Spleen (tissue), 11 donors: ENCODE data around the gene TMEM54. TPM values are rescaled to one million over a fixed set of nuclear protein-coding genes. Genes with fewer than 3 reads are reported as not detected.

Source experiments
- DNase-seq: peaks from one replicate; pipeline ENCODE4 v3.0.0-alpha.2; 2020
- H3K27ac ChIP-seq, 8 donors: fragments of 200-600 bp; sonication (generic) in 7 of 8; 1 replicate in 4 of 8; 2 replicates in 4 of 8; pipeline versions ENCODE4 v1.5.0 to v1.8.0; 2016 to 2021; ENCODE audit warnings: inconsistent platforms in 4 of 8, mild to moderate bottlenecking in 4 of 8, moderate library complexity in 1 of 8
- H3K27me3 ChIP-seq, 7 donors: fragments of 200-600 bp; sonication (generic) in 6 of 7; replicated peaks in 1 of 7; 1 replicate in 4 of 7; 2 replicates in 3 of 7; pipeline versions ENCODE4 v1.5.0 to v1.8.0; 2016 to 2021; ENCODE audit warnings: inconsistent platforms in 3 of 7, mild to moderate bottlenecking in 1 of 7
- H3K36me3 ChIP-seq, 6 donors: fragments of 200-600 bp; sonication (generic) in 5 of 6; 1 replicate in 4 of 6; 2 replicates in 2 of 6; pipeline versions ENCODE4 v1.5.0 to v1.8.0; 2016 to 2021; ENCODE audit warnings: inconsistent platforms in 2 of 6
- H3K4me1 ChIP-seq, 6 donors: fragments of 200-600 bp; sonication (generic) in 5 of 6; 1 replicate in 3 of 6; 2 replicates in 3 of 6; pipeline versions ENCODE4 v1.5.0 to v1.8.0; 2016 to 2021; ENCODE audit warnings: inconsistent platforms in 3 of 6
- H3K4me3 ChIP-seq, 8 donors: fragments of 200-600 bp; sonication (generic) in 7 of 8; 1 replicate in 4 of 8; 2 replicates in 4 of 8; pipeline versions ENCODE4 v1.5.0 to v1.8.0; 2016 to 2021; ENCODE audit warnings: inconsistent platforms in 4 of 8, mild to moderate bottlenecking in 4 of 8, moderate library complexity in 2 of 8
- H3K9me3 ChIP-seq, 8 donors: fragments of 200-600 bp; sonication (generic) in 7 of 8; 1 replicate in 4 of 8; 2 replicates in 4 of 8; pipeline versions ENCODE4 v1.5.0 to v1.8.0; 2016 to 2021; ENCODE audit warnings: inconsistent platforms in 4 of 8
- CTCF ChIP-seq, 11 experiments: fragments of 200-600 bp in 7 of 11; fragments of 450-650 bp in 4 of 11; sonication (generic) in 4 of 11; IDR thresholded peaks in 8 of 11; conservative IDR thresholded peaks in 3 of 11; 1 replicate in 7 of 11; 2 replicates in 4 of 11; pipeline versions ENCODE4 v1.4.0 to v1.8.0; 2016 to 2021; ENCODE audit warnings: antibody characterized with exemption in 11 of 11, inconsistent platforms in 4 of 11, mild to moderate bottlenecking in 1 of 11
- POLR2A ChIP-seq, 3 donors: fragments of 450-650 bp; IDR thresholded peaks; one replicate each; pipeline ENCODE4 v1.5.1; 2017; ENCODE audit warnings: antibody characterized with exemption in 3 of 3, mild to moderate bottlenecking in 1 of 3
- POLR2AphosphoS5 ChIP-seq, 3 donors: sonication (generic); formaldehyde crosslinking; IDR thresholded peaks; one replicate each; pipeline ENCODE4 v1.5.1; 2017; ENCODE audit warnings: antibody characterized with exemption in 3 of 3
- WGBS, 5 donors: extraction: QIAGEN DNeasy Blood & Tissue Kit in 3 of 5; methylation state at CpG; one replicate each; pipeline versions ENCODE4 v1.1.5 to v1.1.7; 2013 to 2018; 5-methylcytosine and 5-hydroxymethylcytosine counted together
- intact Hi-C: fragments of 100-400 bp; cut with DNase I; formaldehyde crosslinking; loops from one replicate; pipeline ENCODE4 v1.15.0; 2023; ENCODE audit warnings: low total_unique reads
- polyA plus RNA-seq, 3 donors: library from polyadenylated mRNA; stranded (reverse); fragments of 200-250 nt; gene quantifications; one replicate each; pipeline ENCODE4 v1.2.1, GENCODE V29; 2013
- total RNA-seq, 7 donors: library from RNA; depleted of rRNA in 3 of 7; stranded (reverse); fragments of >200 nt in 3 of 7; fragmentation: NEBNext Ultra II Directional in 4 of 7; extraction: Animal tissue kit (Norgen Biotek cat#: 25700) in 4 of 7; gene quantifications; one replicate each; pipeline versions ENCODE4 v1.1.0 to v1.2.1, GENCODE V29; 2016 to 2021
- donor health status: healthy with polysubstance abuse.
- donor health status: DM: no; HTN: no; CAD: no; lungs with moderate emphysema.
- donor health status: DM: no; HTN: no; CAD: no.
- donor health status: Bipolar disorder and iron deficiency.
- donor health status: healthy.
- donor health status: DM: no; HTN: no; CAD: no.
- donor health status: DM: yes; HTN: yes; CAD: no.

TMEM54 gene
- total and polyA plus RNA-seq, 10 donors, result 4.3 to 24.6 (median 11.5) TPM

GRCh38 chr1:32885676-32886003 lies 15.5 kb downstream of the TMEM54 start:
- Histone ChIP-seq H3K36me3 (no peaks in the 10 kb centered on the region), H3K27ac (no peak overlapping the region), H3K27me3 (peaks cover 0 to 88% (median 40%) of the 10 kb centered on the region in 7 donors), H3K4me3 (peak overlapping the region in 1 of 8 donors; percentile 5), H3K9me3 (no peaks in the 10 kb centered on the region), H3K4me1 (peaks cover 0 to 16% (median 9%) of the 10 kb centered on the region in 6 donors)
- no peak for DNase-seq
- WGBS, 5 donors, result 14 to 30% (median 16%) methylated on average over 8 of the region's 8 CpGs
- no peak for TF ChIP-seq POLR2A (IDR thresholded peaks at IDR 0.05)
- no peak for TF ChIP-seq CTCF (IDR thresholded peaks at IDR 0.05 in 8 of 11, conservative IDR thresholded peaks at IDR 0.05 in 3 of 11)
- TF ChIP-seq POLR2AphosphoS5 (IDR thresholded peaks at IDR 0.05), result no peak
- intact Hi-C loops, result no loop called here

GRCh38 chr1:32884726-32885125 lies 16.5 kb downstream of the TMEM54 start:
- Histone ChIP-seq H3K4me3 (no peak overlapping the region), H3K4me1 (peaks cover 0 to 16% (median 9%) of the 10 kb centered on the region in 6 donors), H3K9me3 (no peaks in the 10 kb centered on the region), H3K27ac (no peak overlapping the region), H3K27me3 (peaks cover 0 to 79% (median 40%) of the 10 kb centered on the region in 7 donors), H3K36me3 (no peaks in the 10 kb centered on the region)
- intact Hi-C loops, result no loop called here
- DNase-seq, result no peak
- TF ChIP-seq CTCF (IDR thresholded peaks at IDR 0.05 in 8 of 11, conservative IDR thresholded peaks at IDR 0.05 in 3 of 11), result no peak
- TF ChIP-seq POLR2A (IDR thresholded peaks at IDR 0.05), result no peak
- TF ChIP-seq POLR2AphosphoS5 (IDR thresholded peaks at IDR 0.05), result no peak
- WGBS, 5 donors, result 34 to 48% (median 37%) methylated on average over 5 to 12 of the region's 12 CpGs

GRCh38 chr1:32884032-32884372 lies 17.2 kb downstream of the TMEM54 start:
- Histone ChIP-seq H3K9me3 (no peaks in the 10 kb centered on the region), H3K27me3 (peaks cover 0 to 79% (median 40%) of the 10 kb centered on the region in 7 donors), H3K27ac (no peak overlapping the region), H3K4me3 (no peak overlapping the region), H3K4me1 (peaks cover 0 to 16% (median 9%) of the 10 kb centered on the region in 6 donors), H3K36me3 (no peaks in the 10 kb centered on the region)
- intact Hi-C loops, result no loop called here
- WGBS, 5 donors, result 54 to 78% (median 58%) methylated on average over 2 to 4 of the region's 4 CpGs
- TF ChIP-seq POLR2AphosphoS5 (IDR thresholded peaks at IDR 0.05), result no peak
- TF ChIP-seq CTCF (IDR thresholded peaks at IDR 0.05 in 8 of 11, conservative IDR thresholded peaks at IDR 0.05 in 3 of 11), result no peak
- TF ChIP-seq POLR2A (IDR thresholded peaks at IDR 0.05), result no peak
- no peak for DNase-seq

GRCh38 chr1:32883338-32884031 lies 17.7 kb downstream of the TMEM54 start:
- H3K4me3 ChIP-seq, result no peak overlapping the region
- intact Hi-C loops, result no loop called here
- 64 to 76% (median 73%) methylated on average over 7 of the region's 7 CpGs for WGBS, 5 donors
- no peak for DNase-seq
- H3K27ac ChIP-seq, result no peak overlapping the region
- no peaks in the 10 kb centered on the region for H3K9me3 ChIP-seq
- no peak for TF ChIP-seq POLR2AphosphoS5 (IDR thresholded peaks at IDR 0.05)
- TF ChIP-seq CTCF (IDR thresholded peaks at IDR 0.05 in 8 of 11, conservative IDR thresholded peaks at IDR 0.05 in 3 of 11), result no peak
- TF ChIP-seq POLR2A (IDR thresholded peaks at IDR 0.05), result no peak
- peaks cover 0 to 16% (median 9%) of the 10 kb centered on the region in 6 donors for H3K4me1 ChIP-seq
- no peaks in the 10 kb centered on the region for H3K36me3 ChIP-seq
- peaks cover 0 to 79% (median 40%) of the 10 kb centered on the region in 7 donors for H3K27me3 ChIP-seq
